ENCODE measurements around the gene BCAR1. TPM values are rescaled to one million over a fixed set of nuclear protein-coding genes. Genes with fewer than 3 reads are reported as not detected.

Gene BCAR1
- total RNA-seq, result 91.0 and 95.5 TPM in 2 replicates

DNA sequence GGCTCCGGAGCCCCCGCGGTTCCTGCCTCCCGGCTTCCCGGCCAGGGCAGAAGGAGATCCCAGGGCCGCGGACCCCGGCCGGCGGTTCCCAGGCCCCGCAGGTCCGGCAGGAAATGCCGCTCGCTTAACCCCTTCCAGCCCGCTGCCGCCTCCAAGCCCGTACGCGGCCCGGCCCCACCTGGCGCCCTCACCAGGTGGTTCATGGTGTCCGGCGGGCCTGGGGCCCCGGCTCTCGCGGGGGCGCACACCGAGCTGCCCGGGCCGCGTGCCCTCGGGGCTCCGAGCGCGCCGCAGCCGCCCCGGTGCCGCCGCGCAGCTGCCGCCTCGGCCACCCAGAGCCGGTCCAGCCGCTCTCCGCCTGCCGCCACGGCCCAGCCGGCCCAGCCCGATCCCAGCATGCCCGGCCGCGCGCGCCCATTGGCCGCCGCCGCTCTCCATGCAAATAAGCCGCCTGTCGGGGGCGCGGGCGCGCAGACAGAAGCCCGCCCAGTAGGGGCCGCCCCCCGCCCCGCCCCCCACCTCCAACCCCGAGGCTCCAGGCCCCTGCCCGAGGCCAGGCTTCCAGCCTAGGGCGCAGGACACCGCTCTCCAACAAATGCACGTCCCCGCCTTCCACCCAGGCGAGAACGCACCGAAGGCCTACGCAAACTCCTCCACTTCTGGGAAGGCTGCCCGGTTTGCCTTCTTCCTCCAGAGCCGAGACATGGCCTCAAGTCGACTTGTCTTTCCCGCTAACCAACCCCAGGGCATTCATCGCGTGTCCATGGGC lies at the start of gene BCAR1:
Gene BCAR1 (minus strand): TSS at position 345 of the 769 bp plus-strand sequence. CDS start 142 bp downstream, at position 203.

DNA sequence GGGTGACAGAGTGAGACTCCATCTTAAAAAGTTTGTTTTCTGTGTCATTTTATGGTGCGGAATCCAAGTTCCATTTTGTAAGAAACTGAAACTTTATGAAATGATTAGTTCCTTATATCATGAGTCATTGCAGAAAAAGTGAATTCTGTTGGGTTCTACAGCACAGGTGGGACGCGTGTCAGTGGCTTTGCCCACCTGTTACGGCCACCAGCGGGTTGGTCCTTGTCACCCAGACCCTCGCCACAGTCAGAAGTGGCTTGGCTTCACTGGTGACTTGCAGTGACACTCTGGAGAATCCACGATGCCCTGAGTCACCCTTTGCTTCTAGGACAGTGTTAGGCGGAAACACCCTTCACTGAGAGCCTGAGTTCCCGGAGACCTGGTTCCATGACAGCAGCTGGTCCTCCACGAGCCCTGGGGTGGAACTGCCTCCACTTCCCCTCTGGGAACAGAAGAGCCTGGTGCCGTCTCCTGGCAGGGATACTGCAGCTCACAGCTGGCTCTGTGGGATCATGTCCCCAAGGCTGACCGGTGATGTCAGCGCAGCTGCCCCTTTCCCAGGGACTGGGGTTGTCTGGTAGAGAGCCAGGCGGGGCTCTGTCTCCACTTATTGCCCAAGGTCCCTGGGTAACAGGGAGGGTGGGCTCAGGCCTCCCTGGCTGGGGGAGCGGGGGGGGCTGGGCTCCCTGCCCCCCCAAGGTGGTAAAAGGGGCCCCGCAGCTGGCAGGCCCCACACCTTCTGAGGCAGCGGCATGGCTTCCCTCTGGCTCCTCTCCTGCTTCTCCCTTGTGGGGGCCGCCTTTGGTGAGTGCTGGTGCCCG lies 33.0 kb downstream of the BCAR1 start, which contains the start of gene CTRB1:
Gene CTRB1 (plus strand): TSS at position 733 of the 821 bp plus-strand sequence. CDS start 20 bp downstream, at position 753.

GRCh38 chr16:75206749-75207451 lies 44.5 kb downstream of the BCAR1 start, which contains the start of gene CTRB2:
TSS of gene CTRB2 (minus strand) at chr16:75207161. CDS start at chr16:75207141, 20 bp downstream.

Other genes with a start within 250 kb of the BCAR1 start
- 1.4 and 1.9 TPM in 2 replicates for gene LDHD, start 134.8 kb downstream of the BCAR1 start, total RNA-seq
- gene ZFP1, start 103.1 kb downstream of the BCAR1 start, total RNA-seq, result 9.1 and 12.0 TPM in 2 replicates
- gene CTRB2, start 44.5 kb downstream of the BCAR1 start, total RNA-seq, result not detected in 2 replicates
- gene CTRB1, start 32.6 kb downstream of the BCAR1 start, total RNA-seq, result not detected in 2 replicates
- gene CFDP1, start 181.9 kb upstream of the BCAR1 start, total RNA-seq, result 81.5 and 83.0 TPM in 2 replicates
- gene TMEM170A, start 213.1 kb upstream of the BCAR1 start, total RNA-seq, result 19.8 and 44.7 TPM in 2 replicates
- 0.46 and 1.9 TPM in 2 replicates for gene CHST6, start 243.8 kb upstream of the BCAR1 start, total RNA-seq